B cell (primary cell): ENCODE results near the gene NOS3. TPM values are rescaled to one million over a fixed set of nuclear protein-coding genes. Genes with fewer than 3 reads are reported as not detected.

Source experiments
- ATAC-seq: fragments of 200-7000 bp; cut with Tn5 transposase; one replicate; pipeline ENCODE4 v1.10.0; 2021; ENCODE audit warnings: low read depth, mild to moderate bottlenecking, moderate number of reproducible peaks, moderate library complexity
- CTCF ChIA-PET: fragments of 350-600 bp; sonication (Branson Sonifier 250); formaldehyde crosslinking; loops from one replicate; lab custom pipeline; 2021; ENCODE audit warnings: antibody characterized with exemption, inconsistent platforms; lab: Charles Lee
- POLR2A ChIA-PET: fragments of 350-600 bp; sonication (Branson Sonifier 250); formaldehyde crosslinking; loops from one replicate; lab custom pipeline; 2021; ENCODE audit warnings: antibody characterized with exemption; lab: Charles Lee
- DNase-seq: peaks from one replicate; pipeline ENCODE4 v3.0.0; 2013
- H2AFZ ChIP-seq: 2 replicates; pipeline ENCODE4 v1.6.1; 2012; ENCODE audit warnings: mild to moderate bottlenecking, low read depth, low read length; ENCODE audit not compliant: insufficient read depth, poor library complexity, severe bottlenecking
- H3K27ac ChIP-seq, 2 donors: 1 replicate in 1 of 2; 2 replicates in 1 of 2; pipeline ENCODE4 v1.5.1; 2012 to 2013; ENCODE audit warnings: low read length in 2 of 2, mild to moderate bottlenecking in 2 of 2, moderate library complexity in 1 of 2
- H3K27me3 ChIP-seq, 4 experiments: fragments of 200-600 bp in 1 of 4; sonication (generic) in 1 of 4; replicated peaks in 1 of 4; 1 replicate in 2 of 4; 2 replicates in 2 of 4; pipeline versions ENCODE4 v1.6.1 to v1.7.0; 2013 to 2016; ENCODE audit warnings: low read length in 3 of 4, mild to moderate bottlenecking in 2 of 4, mixed read lengths in 1 of 4, moderate library complexity in 1 of 4; ENCODE audit not compliant: insufficient read depth in 4 of 4, control insufficient read depth in 3 of 4; ENCODE audit errors: control extremely low read depth in 1 of 4
- H3K36me3 ChIP-seq, 2 experiments: replicated peaks in 1 of 2; 1 replicate in 1 of 2; 2 replicates in 1 of 2; pipeline versions ENCODE4 v1.6.1 to v1.7.1; 2013; ENCODE audit warnings: low read length in 1 of 2; ENCODE audit not compliant: insufficient read depth in 2 of 2, control insufficient read depth in 1 of 2; ENCODE audit errors: control extremely low read depth in 1 of 2, extremely low read depth in 1 of 2
- H3K4me1 ChIP-seq, 2 donors: fragments of 200-600 bp in 1 of 2; sonication (generic) in 1 of 2; 1 replicate in 1 of 2; 2 replicates in 1 of 2; pipeline versions ENCODE4 v1.5.1 to v1.6.1; 2013 to 2017; ENCODE audit warnings: low read length in 2 of 2; ENCODE audit not compliant: control insufficient read depth in 2 of 2, insufficient read depth in 2 of 2
- H3K4me2 ChIP-seq: replicated peaks from 2 replicates; pipeline ENCODE3; 2012; ENCODE audit warnings: mild to moderate bottlenecking, low read depth, low read length; ENCODE audit not compliant: poor library complexity, severe bottlenecking
- H3K4me3 ChIP-seq, 5 experiments: fragments of 200-600 bp in 1 of 5; sonication (generic) in 1 of 5; 1 replicate in 3 of 5; 2 replicates in 2 of 5; pipeline versions ENCODE4 v1.5.1 to v1.7.0; 2011 to 2016; ENCODE audit warnings: low read length in 4 of 5, mild to moderate bottlenecking in 4 of 5, low read depth in 2 of 5, control low read depth in 1 of 5, moderate library complexity in 1 of 5; ENCODE audit not compliant: insufficient read depth in 1 of 5; ENCODE audit errors: control extremely low read depth in 1 of 5, extremely low read depth in 1 of 5
- H3K79me2 ChIP-seq: fragments of 200-600 bp; sonication (generic); one replicate; pipeline ENCODE4 v1.6.0; 2016; ENCODE audit warnings: low read length; ENCODE audit not compliant: control insufficient read depth, insufficient read depth
- H3K9ac ChIP-seq: fragments of 200-600 bp; sonication (generic); 2 replicates; pipeline ENCODE4 v1.6.1; 2017; ENCODE audit warnings: mild to moderate bottlenecking, low read length, moderate library complexity
- H3K9me3 ChIP-seq, 3 donors: one replicate each; pipeline versions ENCODE4 v1.6.1 to v1.7.1; 2013; ENCODE audit warnings: low read length in 2 of 3; ENCODE audit not compliant: control insufficient read depth in 2 of 3, insufficient read depth in 1 of 3; ENCODE audit errors: control extremely low read depth in 1 of 3
- H4K20me1 ChIP-seq: 2 replicates; pipeline ENCODE4 v1.6.0; 2012; ENCODE audit warnings: mild to moderate bottlenecking, low read length; ENCODE audit not compliant: insufficient read depth, control insufficient read depth, poor library complexity, severe bottlenecking
- H3K27ac Mint-ChIP-seq: one replicate; pipeline ENCODE4 v1.8.0; 2021; ENCODE audit warnings: mixed read lengths
- H3K27me3 Mint-ChIP-seq: one replicate; pipeline ENCODE4 v1.8.0; 2021; ENCODE audit warnings: mixed read lengths
- H3K4me1 Mint-ChIP-seq: one replicate; pipeline ENCODE4 v1.8.0; 2021; ENCODE audit warnings: mixed read lengths
- H3K4me3 Mint-ChIP-seq: one replicate; pipeline ENCODE4 v1.8.0; 2021; ENCODE audit warnings: mixed read lengths
- H3K9me3 Mint-ChIP-seq: one replicate; pipeline ENCODE4 v1.8.0; 2022; ENCODE audit warnings: mixed read lengths; ENCODE audit not compliant: insufficient read depth
- EZH2 ChIP-seq: IDR thresholded peaks from 2 replicates; pipeline ENCODE4 v1.6.1; 2012; ENCODE audit warnings: borderline replicate concordance, low read depth, mild to moderate bottlenecking, moderate library complexity, low read length; ENCODE audit not compliant: insufficient read depth, poor library complexity, severe bottlenecking
- WGBS: methylation state at CpG from one replicate; pipeline ENCODE4 v1.1.5; 2013; ENCODE audit warnings: missing lambda C conversion rate; ENCODE audit not compliant: insufficient coverage; 5-methylcytosine and 5-hydroxymethylcytosine counted together
- intact Hi-C: fragments of 100-400 bp; cut with micrococcal nuclease; formaldehyde crosslinking; loops from one replicate; pipeline ENCODE4 v1.10.0; 2022
- polyA plus RNA-seq: library from polyadenylated mRNA; depleted of rRNA; stranded (reverse); fragments of >200 nt; gene quantifications from 2 replicates; pipeline ENCODE4 v1.2.3, GENCODE V29; 2012
- total RNA-seq, 2 donors: library from RNA; stranded (reverse); fragments of 120-200 nt in 1 of 2; gene quantifications; 1 replicate in 1 of 2; 2 replicates in 1 of 2; pipeline versions ENCODE4 v1.2.3 to v1.2.4, GENCODE V29; 2013 to 2022
- TF ChIP-seq, protein P1 (sequence below): fragments of 200-600 bp; IDR thresholded peaks from one replicate; pipeline ENCODE4 v1.8.0; 2022; ENCODE audit warnings: antibody characterized with exemption, mild to moderate bottlenecking

NOS3 gene
- total and polyA plus RNA-seq, 2 donors (not counting 1 experiment from before 2014, with no cell fraction given) = 0.39 to 0.54 TPM

DNA sequence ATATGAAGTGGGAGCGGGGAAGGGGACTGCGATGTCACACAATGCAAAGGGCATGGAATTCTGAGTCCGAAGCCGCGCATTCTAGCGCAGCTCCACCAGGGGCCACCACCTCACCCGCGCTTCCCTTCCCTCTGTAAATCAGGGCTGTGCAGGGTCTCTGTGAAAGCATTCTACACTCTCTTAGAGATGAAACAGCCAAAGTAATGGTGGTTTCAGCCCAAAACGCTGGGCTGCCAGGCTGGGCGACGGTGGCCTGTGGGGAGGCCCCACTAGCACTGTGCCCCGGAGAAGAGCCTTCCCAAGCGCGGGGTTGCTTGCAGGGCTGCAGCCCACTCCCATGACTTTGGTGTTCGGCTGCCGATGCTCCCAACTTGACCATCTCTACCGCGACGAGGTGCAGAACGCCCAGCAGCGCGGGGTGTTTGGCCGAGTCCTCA is 22.1 kb downstream of the NOS3 start:
- peak overlapping the region; percentile 55 for H3K4me3 Mint-ChIP-seq
- Histone ChIP-seq H3K4me1 (peaks cover 24 to 51% of the 10 kb centered on the region in 2 donors), H3K9me3 (peaks cover 0 to 29% (median 0%) of the 10 kb centered on the region in 3 donors), H3K36me3 (no peaks in the 10 kb centered on the region), H3K9ac (peak overlapping the region; percentile 79), H2AFZ (peak overlapping the region; percentile 51), H3K4me2 (peak overlapping the region; percentile 96), H3K27me3 (peaks cover 0 to 12% (median 0%) of the 10 kb centered on the region in 4 experiments), H4K20me1 (no peaks in the 10 kb centered on the region), H3K4me3 (peak overlapping the region in 4 of 5 experiments; percentile 2 to 75 (median 56)), H3K79me2 (no peaks in the 10 kb centered on the region), H3K27ac (peak overlapping the region; percentile 36 to 67)
- CTCF ChIA-PET = interaction anchor here (1.0 to 3.0 kb wide), 2 partner anchors 10 to 50 kb away, joined by 4 to 9 read pairs; no protein-coding TSS in a partner anchor
- intact Hi-C loops = loop anchor here (1.0 to 5.0 kb wide), 5 partner anchors 38 to 214 kb away; partner anchors contain the start of genes ABCF2, AGAP3, CDK5 and SLC4A2
- ATAC-seq = no peak
- WGBS = 37% methylated on average over 23 of the region's 23 CpGs
- peak overlapping the region; percentile 53 for H3K27ac Mint-ChIP-seq
- TF ChIP-seq EZH2 = no peak
- TF ChIP-seq, protein P1, sequence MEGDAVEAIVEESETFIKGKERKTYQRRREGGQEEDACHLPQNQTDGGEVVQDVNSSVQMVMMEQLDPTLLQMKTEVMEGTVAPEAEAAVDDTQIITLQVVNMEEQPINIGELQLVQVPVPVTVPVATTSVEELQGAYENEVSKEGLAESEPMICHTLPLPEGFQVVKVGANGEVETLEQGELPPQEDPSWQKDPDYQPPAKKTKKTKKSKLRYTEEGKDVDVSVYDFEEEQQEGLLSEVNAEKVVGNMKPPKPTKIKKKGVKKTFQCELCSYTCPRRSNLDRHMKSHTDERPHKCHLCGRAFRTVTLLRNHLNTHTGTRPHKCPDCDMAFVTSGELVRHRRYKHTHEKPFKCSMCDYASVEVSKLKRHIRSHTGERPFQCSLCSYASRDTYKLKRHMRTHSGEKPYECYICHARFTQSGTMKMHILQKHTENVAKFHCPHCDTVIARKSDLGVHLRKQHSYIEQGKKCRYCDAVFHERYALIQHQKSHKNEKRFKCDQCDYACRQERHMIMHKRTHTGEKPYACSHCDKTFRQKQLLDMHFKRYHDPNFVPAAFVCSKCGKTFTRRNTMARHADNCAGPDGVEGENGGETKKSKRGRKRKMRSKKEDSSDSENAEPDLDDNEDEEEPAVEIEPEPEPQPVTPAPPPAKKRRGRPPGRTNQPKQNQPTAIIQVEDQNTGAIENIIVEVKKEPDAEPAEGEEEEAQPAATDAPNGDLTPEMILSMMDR = peak; percentile 36
- DNase-seq = peak; percentile 64
- H3K9me3 Mint-ChIP-seq = no peaks in the 10 kb centered on the region
- peaks cover 43% of the 10 kb centered on the region for H3K4me1 Mint-ChIP-seq
- H3K27me3 Mint-ChIP-seq = peaks cover 3% of the 10 kb centered on the region
- POLR2A ChIA-PET = no interaction called here

- Histone ChIP-seq H3K27me3 (peaks cover 0 to 13% (median 0%) of the 10 kb centered on the region in 4 experiments), H3K4me2 (peak overlapping the region; percentile 96), H3K79me2 (no peaks in the 10 kb centered on the region), H3K9ac (peak overlapping the region; percentile 79), H3K27ac (peak overlapping the region; percentile 36 to 67), H3K36me3 (no peaks in the 10 kb centered on the region), H3K4me3 (peak overlapping the region in 4 of 5 experiments; percentile 2 to 75 (median 56)), H2AFZ (peak overlapping the region; percentile 51), H4K20me1 (no peaks in the 10 kb centered on the region), H3K4me1 (peaks cover 24 to 51% of the 10 kb centered on the region in 2 donors), H3K9me3 (peaks cover 0 to 29% (median 0%) of the 10 kb centered on the region in 3 donors)
- no peak for DNase-seq
- CTCF ChIA-PET = interaction anchor here (0.9 to 3.0 kb wide), 4 partner anchors 9 to 50 kb away, joined by 3 to 9 read pairs (median 5); no protein-coding TSS in a partner anchor
- peaks cover 6% of the 10 kb centered on the region for H3K27me3 Mint-ChIP-seq
- H3K27ac Mint-ChIP-seq = peak overlapping the region; percentile 97
- peak overlapping the region; percentile 97 for H3K4me3 Mint-ChIP-seq
- peaks cover 43% of the 10 kb centered on the region for H3K4me1 Mint-ChIP-seq
- TF ChIP-seq EZH2 = no peak
- TF ChIP-seq, protein P1 = no peak
- ATAC-seq = no peak
- no peaks in the 10 kb centered on the region for H3K9me3 Mint-ChIP-seq
- 16% methylated on average over 22 of the region's 26 CpGs for WGBS
- POLR2A ChIA-PET = interaction anchor here (0.6 to 1.3 kb wide), 5 partner anchors 15 to 864 kb away, joined by 3 to 12 read pairs (median 5); partner anchors contain the start of genes ABCB8 and PRKAG2
- intact Hi-C loops = loop anchor here (1.0 to 5.0 kb wide), 5 partner anchors 39 to 213 kb away; partner anchors contain the start of genes ABCF2, AGAP3, CDK5 and SLC4A2
Measured at GRCh38 chr7:151013356-151013732, 22.5 kb downstream of the NOS3 start.
